Astrocyte of the spinal cord (primary cell): ENCODE results near the gene UBR3.

Experiments
- DNase-seq: peaks from one replicate; pipeline ENCODE4 v3.0.0; 2011; ENCODE audit warnings: low read depth, low spot score
- H3K4me3 ChIP-seq: 2 replicates; pipeline ENCODE4 v1.5.1; 2011; ENCODE audit warnings: low read depth, mild to moderate bottlenecking, low read length, moderate library complexity
- in situ Hi-C: cut with HindIII; loops from 2 replicates; pipeline ENCODE4 v1.10.0; 2017; ENCODE audit warnings: low sequenced_read_pairs
- TF ChIP-seq, protein P1 (sequence below): IDR thresholded peaks from 2 replicates; pipeline ENCODE4 v1.5.1; 2012; ENCODE audit warnings: low read depth, mild to moderate bottlenecking, low read length, inconsistent platforms

The UBR3 gene, protein sequence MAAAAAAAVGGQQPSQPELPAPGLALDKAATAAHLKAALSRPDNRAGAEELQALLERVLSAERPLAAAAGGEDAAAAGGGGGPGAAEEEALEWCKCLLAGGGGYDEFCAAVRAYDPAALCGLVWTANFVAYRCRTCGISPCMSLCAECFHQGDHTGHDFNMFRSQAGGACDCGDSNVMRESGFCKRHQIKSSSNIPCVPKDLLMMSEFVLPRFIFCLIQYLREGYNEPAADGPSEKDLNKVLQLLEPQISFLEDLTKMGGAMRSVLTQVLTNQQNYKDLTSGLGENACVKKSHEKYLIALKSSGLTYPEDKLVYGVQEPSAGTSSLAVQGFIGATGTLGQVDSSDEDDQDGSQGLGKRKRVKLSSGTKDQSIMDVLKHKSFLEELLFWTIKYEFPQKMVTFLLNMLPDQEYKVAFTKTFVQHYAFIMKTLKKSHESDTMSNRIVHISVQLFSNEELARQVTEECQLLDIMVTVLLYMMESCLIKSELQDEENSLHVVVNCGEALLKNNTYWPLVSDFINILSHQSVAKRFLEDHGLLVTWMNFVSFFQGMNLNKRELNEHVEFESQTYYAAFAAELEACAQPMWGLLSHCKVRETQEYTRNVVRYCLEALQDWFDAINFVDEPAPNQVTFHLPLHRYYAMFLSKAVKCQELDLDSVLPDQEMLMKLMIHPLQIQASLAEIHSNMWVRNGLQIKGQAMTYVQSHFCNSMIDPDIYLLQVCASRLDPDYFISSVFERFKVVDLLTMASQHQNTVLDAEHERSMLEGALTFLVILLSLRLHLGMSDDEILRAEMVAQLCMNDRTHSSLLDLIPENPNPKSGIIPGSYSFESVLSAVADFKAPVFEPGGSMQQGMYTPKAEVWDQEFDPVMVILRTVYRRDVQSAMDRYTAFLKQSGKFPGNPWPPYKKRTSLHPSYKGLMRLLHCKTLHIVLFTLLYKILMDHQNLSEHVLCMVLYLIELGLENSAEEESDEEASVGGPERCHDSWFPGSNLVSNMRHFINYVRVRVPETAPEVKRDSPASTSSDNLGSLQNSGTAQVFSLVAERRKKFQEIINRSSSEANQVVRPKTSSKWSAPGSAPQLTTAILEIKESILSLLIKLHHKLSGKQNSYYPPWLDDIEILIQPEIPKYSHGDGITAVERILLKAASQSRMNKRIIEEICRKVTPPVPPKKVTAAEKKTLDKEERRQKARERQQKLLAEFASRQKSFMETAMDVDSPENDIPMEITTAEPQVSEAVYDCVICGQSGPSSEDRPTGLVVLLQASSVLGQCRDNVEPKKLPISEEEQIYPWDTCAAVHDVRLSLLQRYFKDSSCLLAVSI (N-terminal part only)

DNA sequence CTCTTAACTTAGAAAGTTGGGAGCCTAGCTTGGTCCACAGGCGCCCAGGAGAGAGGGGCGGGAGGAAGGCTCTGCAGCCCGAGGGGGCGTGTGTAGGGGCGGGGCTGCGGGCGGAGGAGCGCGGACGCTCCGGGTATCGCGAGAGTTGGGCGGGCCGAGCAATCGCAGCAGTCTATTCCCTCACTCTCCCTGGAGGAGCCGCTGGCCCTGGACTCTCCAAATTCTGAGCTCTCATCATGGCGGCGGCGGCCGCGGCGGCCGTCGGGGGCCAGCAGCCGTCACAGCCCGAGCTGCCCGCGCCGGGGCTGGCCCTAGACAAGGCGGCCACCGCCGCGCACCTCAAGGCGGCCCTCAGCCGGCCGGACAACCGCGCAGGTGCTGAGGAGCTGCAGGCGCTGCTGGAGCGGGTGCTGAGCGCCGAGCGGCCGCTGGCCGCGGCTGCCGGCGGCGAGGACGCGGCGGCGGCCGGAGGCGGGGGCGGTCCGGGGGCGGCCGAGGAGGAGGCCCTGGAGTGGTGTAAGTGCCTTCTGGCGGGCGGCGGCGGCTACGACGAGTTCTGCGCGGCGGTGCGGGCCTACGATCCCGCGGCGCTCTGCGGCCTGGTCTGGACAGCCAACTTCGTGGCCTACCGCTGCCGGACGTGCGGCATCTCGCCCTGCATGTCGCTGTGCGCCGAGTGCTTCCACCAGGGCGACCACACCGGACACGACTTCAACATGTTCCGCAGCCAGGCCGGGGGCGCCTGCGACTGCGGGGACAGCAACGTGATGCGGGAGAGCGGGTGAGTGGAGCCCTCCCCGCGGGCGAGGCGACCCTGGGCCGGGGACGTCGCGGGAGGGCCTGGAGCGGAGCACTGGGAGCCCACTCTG lies at the start of gene UBR3:
UBR3 (plus strand) TSS at position 183 of the 869 bp plus-strand sequence; CDS start at position 237, 54 bp downstream.
- DNase-seq: peak; percentile 91
- TF ChIP-seq, protein P1, sequence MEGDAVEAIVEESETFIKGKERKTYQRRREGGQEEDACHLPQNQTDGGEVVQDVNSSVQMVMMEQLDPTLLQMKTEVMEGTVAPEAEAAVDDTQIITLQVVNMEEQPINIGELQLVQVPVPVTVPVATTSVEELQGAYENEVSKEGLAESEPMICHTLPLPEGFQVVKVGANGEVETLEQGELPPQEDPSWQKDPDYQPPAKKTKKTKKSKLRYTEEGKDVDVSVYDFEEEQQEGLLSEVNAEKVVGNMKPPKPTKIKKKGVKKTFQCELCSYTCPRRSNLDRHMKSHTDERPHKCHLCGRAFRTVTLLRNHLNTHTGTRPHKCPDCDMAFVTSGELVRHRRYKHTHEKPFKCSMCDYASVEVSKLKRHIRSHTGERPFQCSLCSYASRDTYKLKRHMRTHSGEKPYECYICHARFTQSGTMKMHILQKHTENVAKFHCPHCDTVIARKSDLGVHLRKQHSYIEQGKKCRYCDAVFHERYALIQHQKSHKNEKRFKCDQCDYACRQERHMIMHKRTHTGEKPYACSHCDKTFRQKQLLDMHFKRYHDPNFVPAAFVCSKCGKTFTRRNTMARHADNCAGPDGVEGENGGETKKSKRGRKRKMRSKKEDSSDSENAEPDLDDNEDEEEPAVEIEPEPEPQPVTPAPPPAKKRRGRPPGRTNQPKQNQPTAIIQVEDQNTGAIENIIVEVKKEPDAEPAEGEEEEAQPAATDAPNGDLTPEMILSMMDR: peak; percentile 11
- H3K4me3 ChIP-seq: peak within 1 kb of the TSS; percentile 71
- in situ Hi-C loops: no loop called here

DNA sequence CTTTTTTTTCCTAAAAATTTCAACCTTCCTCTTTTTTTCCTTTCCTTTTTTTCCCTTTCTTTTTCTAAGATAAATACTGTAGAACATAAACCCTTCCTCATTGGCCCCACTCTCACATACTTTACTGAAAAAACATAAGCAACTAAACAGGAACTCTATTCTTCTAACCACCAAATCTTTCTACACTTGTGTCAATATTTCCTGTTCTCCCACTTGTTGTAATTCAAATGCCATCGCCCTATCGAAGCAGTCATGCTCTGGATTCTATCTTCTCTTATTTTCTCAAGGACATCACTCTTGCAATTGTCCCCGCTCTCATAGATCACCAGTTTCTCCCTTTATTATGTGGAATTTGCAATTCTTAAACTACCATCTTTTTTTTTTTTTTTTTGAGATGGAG lies 48.8 kb upstream of the UBR3 start:
- TF ChIP-seq, protein P1: no peak
- no peak for DNase-seq
- H3K4me3 ChIP-seq: no peak overlapping the region
- in situ Hi-C loops: no loop called here

DNA sequence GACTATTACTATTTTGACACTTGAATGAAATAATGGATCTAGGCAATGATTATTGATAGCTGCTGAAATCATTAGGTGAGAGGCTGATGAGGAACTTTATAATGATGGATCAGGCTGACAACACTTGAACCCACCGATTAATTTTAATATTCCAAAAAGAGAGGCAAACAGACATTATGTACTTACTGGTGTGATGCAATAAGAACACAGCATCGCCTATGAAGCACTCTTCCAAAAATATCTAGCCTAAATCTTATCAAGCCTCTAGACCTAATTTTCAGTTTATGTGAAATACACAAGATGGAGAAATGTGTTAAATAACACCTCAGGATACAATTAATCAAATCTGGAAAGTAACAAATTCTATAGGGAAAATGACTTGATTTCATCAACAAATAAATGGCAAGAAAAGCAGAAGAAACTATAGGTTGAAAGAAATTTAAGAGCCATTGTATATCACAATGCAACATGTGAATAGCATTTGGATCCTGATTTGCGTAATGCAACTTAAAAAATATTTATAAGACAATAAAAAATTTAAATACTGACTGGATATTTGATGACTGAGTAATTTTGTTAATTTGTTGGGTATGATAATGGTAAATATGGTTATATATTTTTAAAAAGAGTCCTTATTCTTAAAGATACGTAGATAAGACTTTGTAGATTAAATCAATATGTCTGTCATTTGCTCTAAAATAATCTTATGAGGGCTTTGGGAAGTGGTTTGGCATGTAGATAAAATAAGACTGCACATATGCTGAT lies 45.8 kb upstream of the UBR3 start:
- in situ Hi-C loops: no loop called here
- TF ChIP-seq, protein P1: no peak
- no peak overlapping the region for H3K4me3 ChIP-seq
- DNase-seq: no peak

DNA sequence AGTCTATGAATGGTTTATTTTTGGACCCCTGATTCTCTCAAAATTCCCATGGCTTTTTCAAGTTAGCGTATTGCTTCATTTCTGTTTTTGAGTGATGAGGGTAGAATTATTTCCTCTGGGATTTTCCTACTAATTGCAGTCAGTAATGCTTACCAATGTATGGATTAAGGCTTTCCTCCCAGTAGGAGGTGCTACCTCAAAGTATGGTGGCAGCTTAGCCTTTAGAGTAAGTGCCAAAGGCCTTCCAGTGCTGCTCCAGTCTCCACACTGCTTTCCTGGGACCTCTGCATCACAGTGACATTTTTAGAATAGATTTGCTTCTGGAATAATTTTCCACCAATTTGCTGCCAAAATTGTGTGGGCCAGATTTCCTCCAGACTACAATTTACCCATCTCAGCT lies 44.7 kb upstream of the UBR3 start:
- no peak overlapping the region for H3K4me3 ChIP-seq
- in situ Hi-C loops: no loop called here
- TF ChIP-seq, protein P1: no peak
- no peak for DNase-seq

DNA sequence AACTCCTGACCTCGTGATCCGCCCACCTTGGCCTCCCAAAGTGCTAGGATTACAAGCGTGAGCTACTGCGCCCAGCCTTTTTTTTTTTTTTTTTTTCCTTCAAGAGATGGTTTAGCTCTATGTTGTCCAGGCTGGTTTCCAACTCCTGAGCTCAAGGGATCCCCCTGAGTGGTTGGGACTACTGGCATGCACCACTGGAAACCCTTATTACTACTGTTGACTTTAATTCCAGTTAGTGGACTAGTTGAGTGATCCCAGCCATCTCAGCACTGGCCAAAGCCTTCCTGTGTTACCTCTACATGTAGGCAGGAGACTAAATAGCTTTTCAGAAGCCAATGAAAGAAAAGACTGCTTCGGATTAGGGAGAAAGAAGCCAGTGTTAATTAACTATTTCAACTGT lies 36.7 kb upstream of the UBR3 start:
- H3K4me3 ChIP-seq: no peak overlapping the region
- TF ChIP-seq, protein P1: no peak
- no peak for DNase-seq
- in situ Hi-C loops: no loop called here
